Epithelial cell of prostate (primary cell): Measurements from ENCODE around the gene CABLES2.

ENCODE experiments used
- DNase-seq: peaks from one replicate; pipeline ENCODE4 v3.0.0-alpha.2; 2011; ENCODE audit warnings: low read depth, low spot score
- H3K27ac ChIP-seq: fragments of 450-650 bp; 2 replicates; pipeline ENCODE4 v1.5.1; 2017; ENCODE audit warnings: mild to moderate bottlenecking

The CABLES2 gene

DNA sequence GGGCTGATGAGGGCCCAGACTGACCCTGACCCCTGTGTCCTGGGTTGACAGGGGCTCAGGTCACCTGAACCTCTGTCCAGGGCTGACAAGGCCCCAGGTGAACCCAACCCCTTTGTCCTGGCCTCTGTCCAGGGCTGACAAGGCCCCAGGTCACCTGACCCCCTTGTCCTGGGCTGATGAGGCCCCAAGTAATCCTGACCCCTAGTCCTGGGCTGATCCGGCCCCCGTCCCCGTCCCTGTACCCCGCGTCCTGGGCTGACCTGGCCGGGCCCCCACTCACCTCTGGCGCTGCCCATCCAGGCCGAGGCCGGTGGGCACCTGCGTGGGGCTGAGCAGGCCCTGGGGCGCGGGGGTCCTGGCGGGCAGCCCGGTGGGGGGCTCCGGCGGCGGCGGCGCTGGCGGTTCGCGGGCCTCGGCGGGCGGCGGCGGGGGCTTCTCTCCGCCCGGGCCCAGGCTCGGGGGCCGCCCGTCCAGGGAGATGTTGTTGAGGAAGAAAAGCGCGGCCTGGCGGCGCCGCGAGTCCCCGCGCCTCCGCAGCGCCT is 379 bp downstream of the CABLES2 start:
- no peak for DNase-seq
- no peak overlapping the region for H3K27ac ChIP-seq

- H3K27ac ChIP-seq: no peak overlapping the region
- DNase-seq: no peak
Observed at GRCh38 chr20:62405981-62406513, 1.0 kb downstream of the CABLES2 start.

GRCh38 chr20:62405108-62405980 is 1.7 kb downstream of the CABLES2 start:
- no peak for DNase-seq
- no peak overlapping the region for H3K27ac ChIP-seq

GRCh38 chr20:62404761-62405107 is 2.4 kb downstream of the CABLES2 start:
- no peak for DNase-seq
- H3K27ac ChIP-seq: no peak overlapping the region

- no peak for DNase-seq
Observed at GRCh38 chr20:62404112-62404665, 2.9 kb downstream of the CABLES2 start.

DNA sequence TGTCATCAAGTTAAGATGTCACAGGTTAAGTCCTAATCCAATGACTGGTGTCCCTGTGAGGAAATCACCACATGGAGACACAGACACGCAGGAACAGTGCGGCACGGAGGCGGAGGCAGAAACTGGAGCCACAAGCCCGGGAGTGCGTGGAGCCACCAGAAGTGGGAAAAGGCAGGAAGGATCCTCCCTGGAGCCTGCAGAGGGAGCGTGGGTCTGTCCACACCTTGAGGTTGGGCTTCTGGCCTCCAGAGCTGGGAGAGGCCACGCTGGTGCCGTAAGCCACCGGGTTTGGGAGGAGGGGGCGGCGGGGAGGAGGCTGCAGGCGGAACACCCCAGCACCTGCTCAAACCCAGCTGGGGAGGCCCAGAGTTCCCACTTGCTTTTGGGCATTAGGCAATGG is 3.8 kb downstream of the CABLES2 start:
- DNase-seq: no peak
- H3K27ac ChIP-seq: no peak overlapping the region

More at GRCh38 chr20:62404112-62404665, 2.9 kb downstream of the CABLES2 start:
- H3K27ac ChIP-seq: no peak overlapping the region

GRCh38 chr20:62402456-62403150 is 4.5 kb downstream of the CABLES2 start:
- no peak overlapping the region for H3K27ac ChIP-seq
- DNase-seq: no peak

DNA sequence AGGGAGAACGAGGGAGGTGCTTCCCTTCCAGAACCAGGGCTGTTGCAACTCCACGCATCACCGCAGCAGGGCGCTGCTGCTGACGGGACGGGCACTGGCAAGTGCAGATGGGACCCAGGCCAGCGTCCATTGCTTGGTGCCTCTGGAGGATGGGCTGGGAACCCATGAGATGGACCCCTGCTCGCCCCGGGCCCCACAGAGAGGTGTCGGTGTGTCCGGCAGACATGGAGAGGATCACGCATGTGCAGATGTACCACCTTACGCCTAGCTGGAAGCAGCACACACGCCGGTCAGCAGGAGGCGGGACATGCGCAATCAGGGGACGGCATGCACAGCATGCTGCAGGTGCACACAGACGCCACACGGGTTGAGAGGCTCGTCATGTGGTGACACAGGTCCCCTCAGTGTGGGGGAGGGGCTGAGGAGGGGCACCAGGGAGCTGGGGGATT is 5.7 kb downstream of the CABLES2 start:
- no peak for DNase-seq
- no peak overlapping the region for H3K27ac ChIP-seq

DNA sequence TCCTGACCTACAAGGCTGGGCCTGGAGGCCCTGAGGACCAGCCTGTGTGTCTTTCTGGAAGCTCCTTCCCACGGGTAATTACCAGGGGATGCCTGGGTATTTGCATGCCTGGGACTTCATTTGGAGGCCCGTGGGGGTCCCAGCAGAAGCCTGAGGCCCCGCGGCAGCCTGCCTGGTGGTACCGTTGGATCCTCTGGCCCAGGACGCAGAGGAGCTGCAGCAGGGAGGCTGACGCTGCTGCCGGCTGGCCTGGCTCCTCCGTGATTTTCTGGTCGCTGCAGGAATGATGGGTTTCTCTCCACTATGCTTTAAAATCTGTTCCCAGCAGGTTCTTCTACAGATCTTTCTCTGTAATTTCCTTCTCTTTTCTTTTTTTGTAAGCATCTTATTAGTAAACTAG is 6.5 kb downstream of the CABLES2 start:
- no peak for DNase-seq
- H3K27ac ChIP-seq: no peak overlapping the region

- no peak for DNase-seq
Observed at GRCh38 chr20:62400021-62400420, 7.1 kb downstream of the CABLES2 start.

GRCh38 chr20:62398120-62398821 is 8.8 kb downstream of the CABLES2 start:
- H3K27ac ChIP-seq: no peak overlapping the region

More at GRCh38 chr20:62400021-62400420, 7.1 kb downstream of the CABLES2 start:
- H3K27ac ChIP-seq: no peak overlapping the region

GRCh38 chr20:62396367-62397239 is 10.5 kb downstream of the CABLES2 start:
- DNase-seq: no peak

More at GRCh38 chr20:62398120-62398821, 8.8 kb downstream of the CABLES2 start:
- no peak for DNase-seq

GRCh38 chr20:62395311-62396242 is 11.5 kb downstream of the CABLES2 start:
- H3K27ac ChIP-seq: no peak overlapping the region
- no peak for DNase-seq

More at GRCh38 chr20:62396367-62397239, 10.5 kb downstream of the CABLES2 start:
- no peak overlapping the region for H3K27ac ChIP-seq

DNA sequence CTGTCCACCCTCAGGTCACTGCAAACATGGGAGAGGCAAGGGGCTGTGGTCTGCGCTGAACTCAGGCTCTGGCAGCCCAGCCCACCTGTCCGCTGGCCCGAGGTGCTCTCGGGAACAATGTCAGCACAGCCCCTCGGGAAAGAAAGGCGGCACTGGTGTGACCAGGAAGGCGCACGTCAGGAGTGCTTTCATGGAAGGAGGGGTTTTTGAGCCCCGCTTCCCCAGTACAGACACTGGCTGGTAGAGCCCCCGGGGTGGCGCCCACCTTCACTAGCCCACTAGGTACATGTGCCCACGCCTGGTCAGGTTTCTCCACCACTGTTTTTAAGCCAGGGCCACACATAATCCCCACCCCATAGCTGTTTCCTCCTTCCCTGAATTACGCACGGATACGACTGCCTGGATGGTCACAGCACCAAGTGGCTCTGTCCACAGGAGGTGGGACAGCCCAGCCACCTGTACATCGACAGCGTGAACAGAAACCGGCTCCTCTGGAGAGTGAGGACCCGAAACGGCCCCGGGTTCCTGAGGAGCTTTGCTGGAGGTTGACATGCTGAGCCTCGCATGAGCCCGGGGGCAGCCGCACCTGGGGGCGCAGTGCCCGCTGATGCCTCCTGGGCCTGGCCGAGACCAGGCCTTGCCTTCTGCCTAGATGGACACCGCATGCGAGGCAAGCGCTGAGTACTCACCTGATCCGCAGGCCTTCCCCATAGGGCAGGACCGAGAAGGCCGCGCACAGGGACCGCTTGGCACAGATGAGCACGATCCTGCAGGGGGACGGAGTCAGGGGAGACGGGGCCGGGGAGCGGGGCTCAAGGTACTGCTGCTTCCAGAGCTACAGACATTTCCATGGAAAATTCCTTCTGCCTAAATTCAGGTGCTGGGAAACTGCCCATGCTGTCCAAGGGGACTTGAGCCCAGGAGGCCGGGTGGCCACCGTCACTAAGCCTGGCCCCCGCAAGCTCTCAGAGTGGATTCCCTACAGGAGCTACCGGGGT is 12.5 kb downstream of the CABLES2 start:
- H3K27ac ChIP-seq: no peak overlapping the region
- no peak for DNase-seq

GRCh38 chr20:62393830-62394229 is 13.3 kb downstream of the CABLES2 start:
- no peak for DNase-seq
- no peak overlapping the region for H3K27ac ChIP-seq

GRCh38 chr20:62393335-62393665 is 13.8 kb downstream of the CABLES2 start:
- DNase-seq: no peak
- H3K27ac ChIP-seq: no peak overlapping the region
